MM.1S (cell line): ENCODE measurements around the gene OR51E1.

ENCODE experiments used
- EZH2 ChIP-seq: fragments of 300-600 bp; sonication (generic); optimal IDR thresholded peaks from 2 replicates; pipeline ENCODE3; 2017; ENCODE audit warnings: low read depth, mild to moderate bottlenecking, antibody characterized with exemption, low read length, mixed read lengths
- EZH2phosphoT487 ChIP-seq: fragments of 300-600 bp; sonication (generic); IDR thresholded peaks from 2 replicates; pipeline ENCODE4 v1.6.1; 2018; ENCODE audit warnings: antibody characterized with exemption, low read length
- TF ChIP-seq, protein P1 (sequence below): fragments of 300-600 bp; sonication (generic); IDR thresholded peaks from 2 replicates; pipeline ENCODE4 v1.5.1; 2016; ENCODE audit warnings: antibody characterized with exemption, low read length, mixed read lengths

DNA sequence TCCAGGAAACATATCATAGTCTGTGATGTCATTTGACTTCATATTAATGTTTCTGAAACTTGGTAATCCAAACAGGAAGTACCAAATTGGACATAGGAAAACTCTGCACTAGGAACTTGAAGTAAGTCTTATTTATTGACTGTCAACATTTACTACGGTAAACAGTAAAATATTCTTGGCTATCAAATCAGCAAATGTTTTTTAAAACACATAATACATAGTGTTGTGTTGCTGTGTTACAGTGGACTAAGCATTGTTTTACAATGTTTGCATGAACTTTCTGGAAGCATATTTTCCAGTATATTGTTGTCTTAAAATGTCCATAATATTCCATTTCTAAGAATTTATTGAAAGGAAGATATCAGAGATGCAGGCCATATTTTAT, 56.6 kb downstream of the OR51E1 start:
- TF ChIP-seq, protein P1, sequence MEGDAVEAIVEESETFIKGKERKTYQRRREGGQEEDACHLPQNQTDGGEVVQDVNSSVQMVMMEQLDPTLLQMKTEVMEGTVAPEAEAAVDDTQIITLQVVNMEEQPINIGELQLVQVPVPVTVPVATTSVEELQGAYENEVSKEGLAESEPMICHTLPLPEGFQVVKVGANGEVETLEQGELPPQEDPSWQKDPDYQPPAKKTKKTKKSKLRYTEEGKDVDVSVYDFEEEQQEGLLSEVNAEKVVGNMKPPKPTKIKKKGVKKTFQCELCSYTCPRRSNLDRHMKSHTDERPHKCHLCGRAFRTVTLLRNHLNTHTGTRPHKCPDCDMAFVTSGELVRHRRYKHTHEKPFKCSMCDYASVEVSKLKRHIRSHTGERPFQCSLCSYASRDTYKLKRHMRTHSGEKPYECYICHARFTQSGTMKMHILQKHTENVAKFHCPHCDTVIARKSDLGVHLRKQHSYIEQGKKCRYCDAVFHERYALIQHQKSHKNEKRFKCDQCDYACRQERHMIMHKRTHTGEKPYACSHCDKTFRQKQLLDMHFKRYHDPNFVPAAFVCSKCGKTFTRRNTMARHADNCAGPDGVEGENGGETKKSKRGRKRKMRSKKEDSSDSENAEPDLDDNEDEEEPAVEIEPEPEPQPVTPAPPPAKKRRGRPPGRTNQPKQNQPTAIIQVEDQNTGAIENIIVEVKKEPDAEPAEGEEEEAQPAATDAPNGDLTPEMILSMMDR: no peak
- TF ChIP-seq EZH2: no peak
- no peak for TF ChIP-seq EZH2phosphoT487
